Left ventricle myocardium inferior (tissue), 1 donor: ENCODE results near the gene ARSK. TPM values are rescaled to one million over a fixed set of nuclear protein-coding genes. Genes with fewer than 3 reads are reported as not detected.

Experiments used
- DNase-seq: peaks from one replicate; pipeline ENCODE4 v3.0.0-alpha.2; 2020
- H3K27ac ChIP-seq: fragments of 200-600 bp; replicated peaks from 2 replicates; pipeline ENCODE4 v1.8.0; 2021
- H3K27me3 ChIP-seq: fragments of 200-600 bp; 2 replicates; pipeline ENCODE4 v1.8.0; 2021; ENCODE audit warnings: low read depth
- H3K36me3 ChIP-seq: fragments of 200-600 bp; 2 replicates; pipeline ENCODE4 v1.8.0; 2021
- H3K4me1 ChIP-seq: fragments of 200-600 bp; 2 replicates; pipeline ENCODE4 v1.8.0; 2021
- H3K4me3 ChIP-seq: fragments of 200-600 bp; 2 replicates; pipeline ENCODE4 v1.8.0; 2021; ENCODE audit warnings: mild to moderate bottlenecking, moderate library complexity
- H3K9me3 ChIP-seq: fragments of 200-600 bp; replicated peaks from 2 replicates; pipeline ENCODE4 v1.8.0; 2021
- CTCF ChIP-seq: fragments of 200-600 bp; IDR thresholded peaks from 2 replicates; pipeline ENCODE4 v1.8.0; 2021; ENCODE audit warnings: antibody characterized with exemption, mild to moderate bottlenecking, borderline replicate concordance
- intact Hi-C: fragments of 100-400 bp; cut with micrococcal nuclease; formaldehyde crosslinking; loops from one replicate; pipeline ENCODE4 v1.11.0; 2022
- total RNA-seq: library from RNA; stranded (reverse); fragmentation: NEBNext Ultra II Directional; extraction: Animal tissue kit (Norgen Biotek cat#: 25700); gene quantifications from one replicate; pipeline ENCODE4 v1.2.1, GENCODE V29; 2021
- donor health status: DM: no; HTN: yes; CAD: no; lungs with severe emphysema.

The ARSK gene
- total RNA-seq, 1 donor from 2014 or later = 3.7 TPM

GRCh38 chr5:95620030-95620869 lies 65.3 kb downstream of the ARSK start, which contains the start of gene GPR150:
TSS of gene GPR150 (plus strand) at chr5:95620087. CDS start at chr5:95620276, 189 bp downstream.
- DNase-seq = peak; percentile 44
- Histone ChIP-seq H3K9me3 (no peaks in the 10 kb centered on the region), H3K4me3 (peak within 1 kb of the TSS; percentile 76), H3K27ac (no peak within 1 kb of the TSS), H3K27me3 (peaks cover 8% of the 10 kb centered on the region), H3K36me3 (no peaks in the 10 kb centered on the region), H3K4me1 (peaks cover 24% of the 10 kb centered on the region)
- TF ChIP-seq CTCF = no peak
- intact Hi-C loops = no loop called here

- Histone ChIP-seq H3K4me1 (peaks cover 24% of the 10 kb centered on the region), H3K4me3 (peak overlapping the region; percentile 76), H3K27ac (no peak overlapping the region), H3K27me3 (peaks cover 8% of the 10 kb centered on the region), H3K9me3 (no peaks in the 10 kb centered on the region), H3K36me3 (no peaks in the 10 kb centered on the region)
- intact Hi-C loops = no loop called here
- DNase-seq = peak; percentile 32
- no peak for TF ChIP-seq CTCF
Measured at GRCh38 chr5:95620870-95621838, 66.3 kb downstream of the ARSK start.

GRCh38 chr5:95621839-95622629 lies 67.1 kb downstream of the ARSK start:
- H3K27ac ChIP-seq = no peak overlapping the region
- H3K4me1 ChIP-seq = peaks cover 24% of the 10 kb centered on the region
- peak overlapping the region; percentile 76 for H3K4me3 ChIP-seq
- no peak for DNase-seq
- intact Hi-C loops = no loop called here
- H3K36me3 ChIP-seq = no peaks in the 10 kb centered on the region
- H3K27me3 ChIP-seq = peaks cover 8% of the 10 kb centered on the region
- no peak for TF ChIP-seq CTCF
- H3K9me3 ChIP-seq = no peaks in the 10 kb centered on the region

- H3K9me3 ChIP-seq = no peaks in the 10 kb centered on the region
- H3K4me1 ChIP-seq = peaks cover 24% of the 10 kb centered on the region
- H3K36me3 ChIP-seq = no peaks in the 10 kb centered on the region
- no peak overlapping the region for H3K4me3 ChIP-seq
- DNase-seq = no peak
- peaks cover 8% of the 10 kb centered on the region for H3K27me3 ChIP-seq
- no peak overlapping the region for H3K27ac ChIP-seq
- intact Hi-C loops = no loop called here
- no peak for TF ChIP-seq CTCF
Measured at GRCh38 chr5:95623706-95624105, 68.8 kb downstream of the ARSK start.

GRCh38 chr5:95624368-95624767 lies 69.5 kb downstream of the ARSK start:
- intact Hi-C loops = no loop called here
- Histone ChIP-seq H3K27ac (no peak overlapping the region), H3K36me3 (no peaks in the 10 kb centered on the region), H3K4me3 (no peak overlapping the region), H3K9me3 (no peaks in the 10 kb centered on the region), H3K4me1 (peaks cover 21% of the 10 kb centered on the region), H3K27me3 (peaks cover 6% of the 10 kb centered on the region)
- no peak for DNase-seq
- TF ChIP-seq CTCF = no peak
